Measurements from ENCODE around the gene UBAC2.
A peak's percentile ranks its signal among the peaks of the same experiment; 100 is the strongest.

- TF ChIP-seq, protein P1, sequence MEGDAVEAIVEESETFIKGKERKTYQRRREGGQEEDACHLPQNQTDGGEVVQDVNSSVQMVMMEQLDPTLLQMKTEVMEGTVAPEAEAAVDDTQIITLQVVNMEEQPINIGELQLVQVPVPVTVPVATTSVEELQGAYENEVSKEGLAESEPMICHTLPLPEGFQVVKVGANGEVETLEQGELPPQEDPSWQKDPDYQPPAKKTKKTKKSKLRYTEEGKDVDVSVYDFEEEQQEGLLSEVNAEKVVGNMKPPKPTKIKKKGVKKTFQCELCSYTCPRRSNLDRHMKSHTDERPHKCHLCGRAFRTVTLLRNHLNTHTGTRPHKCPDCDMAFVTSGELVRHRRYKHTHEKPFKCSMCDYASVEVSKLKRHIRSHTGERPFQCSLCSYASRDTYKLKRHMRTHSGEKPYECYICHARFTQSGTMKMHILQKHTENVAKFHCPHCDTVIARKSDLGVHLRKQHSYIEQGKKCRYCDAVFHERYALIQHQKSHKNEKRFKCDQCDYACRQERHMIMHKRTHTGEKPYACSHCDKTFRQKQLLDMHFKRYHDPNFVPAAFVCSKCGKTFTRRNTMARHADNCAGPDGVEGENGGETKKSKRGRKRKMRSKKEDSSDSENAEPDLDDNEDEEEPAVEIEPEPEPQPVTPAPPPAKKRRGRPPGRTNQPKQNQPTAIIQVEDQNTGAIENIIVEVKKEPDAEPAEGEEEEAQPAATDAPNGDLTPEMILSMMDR (IDR thresholded peaks at IDR 0.05 in 8 of 11, conservative IDR thresholded peaks at IDR 0.05 in 3 of 11) = peak in 7 of 11 experiments; percentile 9 to 34 (median 20)
- TF ChIP-seq POLR2A (IDR thresholded peaks at IDR 0.05) = no peak
Measured at GRCh38 chr13:99434258-99434788, 233.7 kb downstream of the UBAC2 start.

Data from spleen (tissue), 7 donors.